HCT116 (cell line): ENCODE results near the gene MAP4.
A peak's percentile ranks its signal among the peaks of the same experiment; 100 is the strongest.

ENCODE experiments used
- EZH2 ChIP-seq: fragments of 200-600 bp; sonication (generic); IDR thresholded peaks from 2 replicates; pipeline ENCODE4 v1.6.1; 2017; ENCODE audit warnings: antibody characterized with exemption, mixed run types
- RAD21 ChIP-seq: IDR thresholded peaks from 2 replicates; pipeline ENCODE4 v1.6.1; 2012; ENCODE audit warnings: low read depth, mild to moderate bottlenecking
- SIN3A ChIP-seq: IDR thresholded peaks from 2 replicates; pipeline ENCODE4 v1.6.1; 2012; ENCODE audit warnings: low read depth
- TCF7L2 ChIP-seq: IDR thresholded peaks from 2 replicates; pipeline ENCODE4 v1.7.0; 2011; ENCODE audit warnings: borderline replicate concordance, inconsistent platforms; ENCODE audit not compliant: insufficient read depth, insufficient read length; ENCODE audit errors: extremely low read depth
- ZNF274 ChIP-seq: fragments of 200-500 bp; sonication (Bioruptor generic); IDR thresholded peaks from 2 replicates; pipeline ENCODE4 v1.6.1; 2014; ENCODE audit warnings: mild to moderate bottlenecking, low read depth, low read length, inconsistent platforms
- TF ChIP-seq, protein P1 (sequence below), 3 experiments: fragments of 200-600 bp in 1 of 3; sonication (generic) in 1 of 3; IDR thresholded peaks in 2 of 3; conservative IDR thresholded peaks in 1 of 3; 2 replicates each; pipeline ENCODE4 v1.5.1; 2012 to 2017; ENCODE audit warnings: low read depth in 2 of 3, low read length in 2 of 3, antibody characterized with exemption in 1 of 3, borderline replicate concordance in 1 of 3, control low read depth in 1 of 3, mild to moderate bottlenecking in 1 of 3, mixed read lengths in 1 of 3, mixed run types in 1 of 3, moderate library complexity in 1 of 3; ENCODE audit not compliant: insufficient read depth in 1 of 3
- TF ChIP-seq, protein P2 (sequence below): IDR thresholded peaks from 2 replicates; pipeline ENCODE4 v1.6.1; 2012; ENCODE audit warnings: low read depth

DNA sequence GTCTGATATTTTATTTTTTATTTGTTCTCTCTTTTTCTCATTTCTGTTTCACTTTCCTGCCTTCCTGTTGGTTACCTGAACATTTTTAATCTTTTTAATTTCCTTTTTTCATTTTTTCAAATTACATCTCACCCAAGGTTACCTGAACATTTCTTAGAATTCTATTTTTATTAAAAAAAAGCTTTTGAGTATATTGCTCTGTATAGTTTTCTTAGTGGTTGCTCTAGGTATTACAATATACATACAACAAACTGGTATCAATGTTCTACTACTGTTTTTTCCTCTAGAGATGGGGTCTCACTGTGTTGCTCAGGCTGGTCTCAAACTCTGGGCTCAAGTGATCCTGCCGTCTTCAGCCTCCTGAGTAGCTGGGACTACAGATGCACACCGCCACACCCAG, 133.9 kb downstream of the MAP4 start:
- no peak for TF ChIP-seq EZH2
- TF ChIP-seq, protein P1, sequence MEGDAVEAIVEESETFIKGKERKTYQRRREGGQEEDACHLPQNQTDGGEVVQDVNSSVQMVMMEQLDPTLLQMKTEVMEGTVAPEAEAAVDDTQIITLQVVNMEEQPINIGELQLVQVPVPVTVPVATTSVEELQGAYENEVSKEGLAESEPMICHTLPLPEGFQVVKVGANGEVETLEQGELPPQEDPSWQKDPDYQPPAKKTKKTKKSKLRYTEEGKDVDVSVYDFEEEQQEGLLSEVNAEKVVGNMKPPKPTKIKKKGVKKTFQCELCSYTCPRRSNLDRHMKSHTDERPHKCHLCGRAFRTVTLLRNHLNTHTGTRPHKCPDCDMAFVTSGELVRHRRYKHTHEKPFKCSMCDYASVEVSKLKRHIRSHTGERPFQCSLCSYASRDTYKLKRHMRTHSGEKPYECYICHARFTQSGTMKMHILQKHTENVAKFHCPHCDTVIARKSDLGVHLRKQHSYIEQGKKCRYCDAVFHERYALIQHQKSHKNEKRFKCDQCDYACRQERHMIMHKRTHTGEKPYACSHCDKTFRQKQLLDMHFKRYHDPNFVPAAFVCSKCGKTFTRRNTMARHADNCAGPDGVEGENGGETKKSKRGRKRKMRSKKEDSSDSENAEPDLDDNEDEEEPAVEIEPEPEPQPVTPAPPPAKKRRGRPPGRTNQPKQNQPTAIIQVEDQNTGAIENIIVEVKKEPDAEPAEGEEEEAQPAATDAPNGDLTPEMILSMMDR (IDR thresholded peaks at IDR 0.05 in 2 of 3, conservative IDR thresholded peaks at IDR 0.05 in 1 of 3; ENCODE audit: borderline replicate concordance in 1 of 3, insufficient read depth in 1 of 3, low read depth in 2 of 3, low read length in 2 of 3) = peak in 1 of 3 experiments; percentile 23; a peak in 1 of 6 replicates
- TF ChIP-seq RAD21 = no peak
- TF ChIP-seq TCF7L2 = no peak
- TF ChIP-seq ZNF274 = no peak
- no peak for TF ChIP-seq SIN3A
- TF ChIP-seq, protein P2, sequence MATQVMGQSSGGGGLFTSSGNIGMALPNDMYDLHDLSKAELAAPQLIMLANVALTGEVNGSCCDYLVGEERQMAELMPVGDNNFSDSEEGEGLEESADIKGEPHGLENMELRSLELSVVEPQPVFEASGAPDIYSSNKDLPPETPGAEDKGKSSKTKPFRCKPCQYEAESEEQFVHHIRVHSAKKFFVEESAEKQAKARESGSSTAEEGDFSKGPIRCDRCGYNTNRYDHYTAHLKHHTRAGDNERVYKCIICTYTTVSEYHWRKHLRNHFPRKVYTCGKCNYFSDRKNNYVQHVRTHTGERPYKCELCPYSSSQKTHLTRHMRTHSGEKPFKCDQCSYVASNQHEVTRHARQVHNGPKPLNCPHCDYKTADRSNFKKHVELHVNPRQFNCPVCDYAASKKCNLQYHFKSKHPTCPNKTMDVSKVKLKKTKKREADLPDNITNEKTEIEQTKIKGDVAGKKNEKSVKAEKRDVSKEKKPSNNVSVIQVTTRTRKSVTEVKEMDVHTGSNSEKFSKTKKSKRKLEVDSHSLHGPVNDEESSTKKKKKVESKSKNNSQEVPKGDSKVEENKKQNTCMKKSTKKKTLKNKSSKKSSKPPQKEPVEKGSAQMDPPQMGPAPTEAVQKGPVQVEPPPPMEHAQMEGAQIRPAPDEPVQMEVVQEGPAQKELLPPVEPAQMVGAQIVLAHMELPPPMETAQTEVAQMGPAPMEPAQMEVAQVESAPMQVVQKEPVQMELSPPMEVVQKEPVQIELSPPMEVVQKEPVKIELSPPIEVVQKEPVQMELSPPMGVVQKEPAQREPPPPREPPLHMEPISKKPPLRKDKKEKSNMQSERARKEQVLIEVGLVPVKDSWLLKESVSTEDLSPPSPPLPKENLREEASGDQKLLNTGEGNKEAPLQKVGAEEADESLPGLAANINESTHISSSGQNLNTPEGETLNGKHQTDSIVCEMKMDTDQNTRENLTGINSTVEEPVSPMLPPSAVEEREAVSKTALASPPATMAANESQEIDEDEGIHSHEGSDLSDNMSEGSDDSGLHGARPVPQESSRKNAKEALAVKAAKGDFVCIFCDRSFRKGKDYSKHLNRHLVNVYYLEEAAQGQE = no peak
